Astrocyte (in vitro differentiated cells and primary cell): ENCODE measurements around the gene DCAF5. TPM values are rescaled to one million over a fixed set of nuclear protein-coding genes. Genes with fewer than 3 reads are reported as not detected.

ENCODE experiments used
- DNase-seq: peaks from one replicate; pipeline ENCODE4 v3.0.0-alpha.2; 2010; ENCODE audit warnings: low read depth
- FAIRE-seq: peaks from 2 replicates; lab custom pipeline; 2011; peaks lifted over from hg19 to GRCh38; lab: Jason Lieb, UNC
- H2AFZ ChIP-seq: 2 replicates; pipeline ENCODE4 v1.6.0; 2012; ENCODE audit warnings: low read depth, low read length, inconsistent platforms
- H3K27ac ChIP-seq: 2 replicates; pipeline ENCODE4 v1.5.1; 2011; ENCODE audit warnings: low read depth, low read length, inconsistent platforms
- H3K27me3 ChIP-seq: 2 replicates; pipeline ENCODE4 v1.6.0; 2011; ENCODE audit warnings: low read length, inconsistent platforms; ENCODE audit not compliant: insufficient read depth
- H3K36me3 ChIP-seq: 2 replicates; pipeline ENCODE4 v1.5.1; 2011; ENCODE audit warnings: low read length, inconsistent platforms; ENCODE audit not compliant: insufficient read depth
- H3K4me1 ChIP-seq: 2 replicates; pipeline ENCODE4 v1.5.1; 2011; ENCODE audit warnings: low read length, inconsistent platforms; ENCODE audit not compliant: insufficient read depth
- H3K4me2 ChIP-seq: 2 replicates; pipeline ENCODE4 v1.6.0; 2012; ENCODE audit warnings: low read length, inconsistent platforms
- H3K4me3 ChIP-seq: 2 replicates; pipeline ENCODE4 v1.5.1; 2011; ENCODE audit warnings: low read depth, mild to moderate bottlenecking, low read length, inconsistent platforms; ENCODE audit not compliant: insufficient read depth
- H3K79me2 ChIP-seq: 2 replicates; pipeline ENCODE4 v1.6.0; 2012; ENCODE audit warnings: mild to moderate bottlenecking, low read length, inconsistent platforms; ENCODE audit not compliant: insufficient read depth
- H3K9ac ChIP-seq: 2 replicates; pipeline ENCODE4 v1.6.0; 2012; ENCODE audit warnings: mild to moderate bottlenecking, low read length, inconsistent platforms
- H3K9me3 ChIP-seq: 2 replicates; pipeline ENCODE4 v1.5.1; 2012; ENCODE audit warnings: low read depth, mild to moderate bottlenecking, low read length, inconsistent platforms; ENCODE audit not compliant: insufficient read depth
- H4K20me1 ChIP-seq: 2 replicates; pipeline ENCODE4 v1.6.0; 2012; ENCODE audit warnings: low read length, inconsistent platforms; ENCODE audit not compliant: insufficient read depth
- H3K27ac Mint-ChIP-seq: one replicate; pipeline ENCODE4 v1.8.0; 2021; ENCODE audit warnings: mild to moderate bottlenecking, mixed read lengths; ENCODE audit not compliant: unreplicated experiment
- H3K27me3 Mint-ChIP-seq: one replicate; pipeline ENCODE4 v1.8.0; 2021; ENCODE audit warnings: low read depth, mixed read lengths; ENCODE audit not compliant: unreplicated experiment
- H3K36me3 Mint-ChIP-seq: one replicate; pipeline ENCODE4 v1.8.0; 2021; ENCODE audit warnings: low read depth, mixed read lengths; ENCODE audit not compliant: unreplicated experiment
- H3K4me1 Mint-ChIP-seq: one replicate; pipeline ENCODE4 v1.8.0; 2021; ENCODE audit warnings: low read depth, mixed read lengths; ENCODE audit not compliant: unreplicated experiment
- H3K4me3 Mint-ChIP-seq: one replicate; pipeline ENCODE4 v1.8.0; 2021; ENCODE audit warnings: mild to moderate bottlenecking, moderate library complexity, mixed read lengths; ENCODE audit not compliant: unreplicated experiment
- H3K9me3 Mint-ChIP-seq: one replicate; pipeline ENCODE4 v1.8.0; 2021; ENCODE audit warnings: mild to moderate bottlenecking, mixed read lengths; ENCODE audit not compliant: unreplicated experiment
- EZH2 ChIP-seq: IDR thresholded peaks from 2 replicates; pipeline ENCODE4 v1.6.1; 2012; ENCODE audit warnings: mild to moderate bottlenecking, low read length, inconsistent platforms; ENCODE audit not compliant: insufficient read depth
- total RNA-seq: library from RNA; stranded (reverse); gene quantifications from 2 replicates; pipeline ENCODE4 v1.2.1, GENCODE V29; 2021
- TF ChIP-seq, protein P1 (sequence below): IDR thresholded peaks from 2 replicates; pipeline ENCODE4 v1.5.1; 2011; ENCODE audit warnings: low read depth, mild to moderate bottlenecking, inconsistent platforms, low read length, moderate library complexity; ENCODE audit not compliant: insufficient read depth

Gene DCAF5
- total RNA-seq, 1 donor from 2014 or later = 54.6 TPM

DNA sequence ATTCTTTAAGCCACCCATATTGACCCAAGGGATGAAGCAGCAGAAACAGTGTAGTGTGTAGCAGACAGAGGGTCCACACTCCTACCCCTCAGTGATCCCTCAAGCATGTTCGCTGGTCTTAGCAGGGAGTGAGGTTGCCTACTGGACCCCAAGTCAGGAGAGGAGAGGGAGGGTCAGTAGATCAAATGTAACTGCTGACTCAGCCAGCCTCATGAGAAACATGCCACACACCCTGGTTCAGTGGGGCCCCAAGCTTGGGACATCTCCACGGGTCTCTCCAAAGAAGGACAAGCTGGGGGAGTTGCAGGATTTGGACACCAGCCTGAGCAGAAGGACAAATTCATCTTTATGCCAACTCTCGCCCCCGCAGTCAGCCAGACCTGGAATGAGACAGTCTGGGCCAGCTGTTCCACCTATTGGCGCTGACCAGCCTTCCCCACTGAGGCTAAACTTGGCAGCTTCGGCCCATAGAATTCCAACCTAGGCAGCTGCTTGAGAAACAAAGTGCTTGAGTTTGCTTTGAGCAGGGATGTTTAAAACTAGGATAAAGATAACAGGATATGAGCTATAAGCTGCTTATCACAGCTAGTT, 107.9 kb downstream of the DCAF5 start:
- H3K9me3 Mint-ChIP-seq = no peaks in the 10 kb centered on the region
- Histone ChIP-seq H3K27ac (peak overlapping the region; percentile 80), H3K79me2 (no peaks in the 10 kb centered on the region), H3K27me3 (no peaks in the 10 kb centered on the region), H3K9me3 (no peaks in the 10 kb centered on the region), H3K4me1 (peaks cover 54% of the 10 kb centered on the region), H3K9ac (peak overlapping the region; percentile 60), H4K20me1 (no peaks in the 10 kb centered on the region), H2AFZ (no peak overlapping the region), H3K36me3 (no peaks in the 10 kb centered on the region), H3K4me3 (no peak overlapping the region), H3K4me2 (peak overlapping the region; percentile 64)
- TF ChIP-seq EZH2 = no peak
- TF ChIP-seq, protein P1, sequence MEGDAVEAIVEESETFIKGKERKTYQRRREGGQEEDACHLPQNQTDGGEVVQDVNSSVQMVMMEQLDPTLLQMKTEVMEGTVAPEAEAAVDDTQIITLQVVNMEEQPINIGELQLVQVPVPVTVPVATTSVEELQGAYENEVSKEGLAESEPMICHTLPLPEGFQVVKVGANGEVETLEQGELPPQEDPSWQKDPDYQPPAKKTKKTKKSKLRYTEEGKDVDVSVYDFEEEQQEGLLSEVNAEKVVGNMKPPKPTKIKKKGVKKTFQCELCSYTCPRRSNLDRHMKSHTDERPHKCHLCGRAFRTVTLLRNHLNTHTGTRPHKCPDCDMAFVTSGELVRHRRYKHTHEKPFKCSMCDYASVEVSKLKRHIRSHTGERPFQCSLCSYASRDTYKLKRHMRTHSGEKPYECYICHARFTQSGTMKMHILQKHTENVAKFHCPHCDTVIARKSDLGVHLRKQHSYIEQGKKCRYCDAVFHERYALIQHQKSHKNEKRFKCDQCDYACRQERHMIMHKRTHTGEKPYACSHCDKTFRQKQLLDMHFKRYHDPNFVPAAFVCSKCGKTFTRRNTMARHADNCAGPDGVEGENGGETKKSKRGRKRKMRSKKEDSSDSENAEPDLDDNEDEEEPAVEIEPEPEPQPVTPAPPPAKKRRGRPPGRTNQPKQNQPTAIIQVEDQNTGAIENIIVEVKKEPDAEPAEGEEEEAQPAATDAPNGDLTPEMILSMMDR = no peak
- peak overlapping the region; percentile 69 for H3K27ac Mint-ChIP-seq
- DNase-seq = peak; percentile 91
- H3K27me3 Mint-ChIP-seq = no peaks in the 10 kb centered on the region
- H3K4me1 Mint-ChIP-seq = peaks cover 57% of the 10 kb centered on the region
- no peak overlapping the region for H3K4me3 Mint-ChIP-seq
- peaks cover 7% of the 10 kb centered on the region for H3K36me3 Mint-ChIP-seq
- no peak for FAIRE-seq

DNA sequence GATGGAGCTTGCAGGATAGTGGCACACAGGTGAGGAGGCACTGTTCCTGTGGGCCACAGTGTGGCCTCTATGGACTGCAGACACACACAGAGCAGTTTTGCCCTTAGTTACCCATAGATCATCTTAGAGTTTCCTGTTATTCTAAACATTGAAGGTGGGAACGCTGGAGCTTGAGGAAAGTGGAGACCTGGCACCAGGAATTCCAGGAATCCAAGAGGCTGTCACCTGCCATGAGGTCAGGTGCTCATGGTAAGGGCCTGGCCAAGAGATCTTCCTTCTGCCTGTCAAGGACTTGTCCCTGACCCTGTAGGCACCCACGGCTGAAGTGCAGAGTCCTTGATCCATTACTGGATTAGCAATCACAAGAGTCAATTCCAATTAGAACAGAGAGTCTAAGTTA, 108.6 kb downstream of the DCAF5 start:
- H3K4me3 Mint-ChIP-seq = no peak overlapping the region
- Histone ChIP-seq H3K9ac (peak overlapping the region; percentile 30), H3K4me2 (no peak overlapping the region), H3K9me3 (no peaks in the 10 kb centered on the region), H3K4me3 (no peak overlapping the region), H3K27me3 (no peaks in the 10 kb centered on the region), H4K20me1 (no peaks in the 10 kb centered on the region), H2AFZ (no peak overlapping the region), H3K36me3 (no peaks in the 10 kb centered on the region), H3K79me2 (no peaks in the 10 kb centered on the region), H3K4me1 (peaks cover 53% of the 10 kb centered on the region), H3K27ac (peak overlapping the region; percentile 80)
- no peak for DNase-seq
- no peak overlapping the region for H3K27ac Mint-ChIP-seq
- H3K27me3 Mint-ChIP-seq = no peaks in the 10 kb centered on the region
- TF ChIP-seq EZH2 = no peak
- TF ChIP-seq, protein P1 = no peak
- H3K4me1 Mint-ChIP-seq = peaks cover 56% of the 10 kb centered on the region
- FAIRE-seq = no peak
- no peaks in the 10 kb centered on the region for H3K9me3 Mint-ChIP-seq
- peaks cover 7% of the 10 kb centered on the region for H3K36me3 Mint-ChIP-seq

DNA sequence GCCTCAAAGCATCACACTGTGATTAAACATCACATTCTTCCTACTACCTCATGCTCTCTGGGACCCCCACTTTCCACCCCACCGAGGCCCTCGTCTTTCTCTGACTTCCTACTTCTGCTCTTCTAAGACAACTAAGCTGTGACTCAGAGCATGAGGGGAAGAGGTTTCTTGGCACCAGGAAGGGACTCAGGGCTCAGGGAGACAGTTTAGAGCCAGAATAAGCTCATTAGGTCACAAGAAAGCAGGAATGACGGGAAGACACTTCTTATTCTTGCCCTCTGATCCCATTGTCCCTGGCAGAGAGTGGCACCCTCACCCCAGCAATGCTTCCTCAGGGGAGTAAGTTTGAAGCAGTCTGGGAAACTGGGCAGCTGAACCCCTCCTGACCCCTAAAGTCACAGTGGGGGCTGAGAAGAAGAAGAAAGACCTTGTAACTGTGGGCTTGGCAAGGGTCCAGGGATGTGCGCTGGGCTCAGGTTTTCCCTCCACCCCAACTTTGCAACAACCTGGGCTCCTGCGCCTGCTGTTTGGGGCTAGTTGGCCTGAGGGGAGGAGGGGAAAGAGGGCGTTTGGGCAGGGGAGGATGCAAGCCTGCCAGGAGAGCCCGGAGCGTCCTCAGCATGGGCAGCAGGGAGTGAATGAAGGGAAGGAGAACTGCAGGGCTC, 109.2 kb downstream of the DCAF5 start:
- Mint-ChIP-seq H3K27me3 (no peaks in the 10 kb centered on the region), H3K27ac (peak overlapping the region; percentile 72), H3K9me3 (no peaks in the 10 kb centered on the region), H3K4me1 (peaks cover 61% of the 10 kb centered on the region), H3K4me3 (no peak overlapping the region), H3K36me3 (peaks cover 7% of the 10 kb centered on the region)
- Histone ChIP-seq H3K4me3 (no peak overlapping the region), H3K4me1 (peaks cover 59% of the 10 kb centered on the region), H3K36me3 (no peaks in the 10 kb centered on the region), H2AFZ (no peak overlapping the region), H3K9me3 (no peaks in the 10 kb centered on the region), H3K4me2 (peak overlapping the region; percentile 50), H3K9ac (peak overlapping the region; percentile 30), H3K27me3 (no peaks in the 10 kb centered on the region), H3K79me2 (no peaks in the 10 kb centered on the region), H4K20me1 (no peaks in the 10 kb centered on the region), H3K27ac (peak overlapping the region; percentile 80)
- TF ChIP-seq EZH2 = no peak
- TF ChIP-seq, protein P1 = no peak
- no peak for FAIRE-seq
- peak; percentile 86 for DNase-seq
